Panc1 (cell line): ENCODE measurements around the gene TBKBP1. TPM values are rescaled to one million over a fixed set of nuclear protein-coding genes. Genes with fewer than 3 reads are reported as not detected.

Source experiments
- ATAC-seq: fragments of 200-7000 bp; cut with Tn5 transposase; 2 replicates; pipeline ENCODE4 v1.9.1; 2020; ENCODE audit warnings: mild to moderate bottlenecking, moderate library complexity
- BruUV-seq: library from RNA; stranded (reverse); fragments of 400-500 nt; replicated peaks from 2 replicates; lab custom pipeline; 2021; lab: Mats Ljungman, UMichigan
- CTCF ChIA-PET: fragments of 300-600 bp; sonication (Branson Sonifier 250); formaldehyde crosslinking; loops from one replicate; lab custom pipeline; 2022; ENCODE audit warnings: antibody characterized with exemption; lab: Charles Lee
- POLR2A ChIA-PET: fragments of 300-600 bp; sonication (Branson Sonifier 250); formaldehyde crosslinking; loops from one replicate; lab custom pipeline; 2022; ENCODE audit warnings: antibody characterized with exemption; lab: Charles Lee
- DNase-seq: peaks from one replicate; pipeline ENCODE4 v3.0.0-alpha.2; 2010; ENCODE audit warnings: low read depth, low spot score
- H3K27ac ChIP-seq: 2 replicates; pipeline ENCODE4 v1.5.1; 2011; ENCODE audit warnings: mild to moderate bottlenecking, low read length, inconsistent platforms
- H3K27me3 ChIP-seq: fragments of 200-500 bp; sonication (Bioruptor generic); 2 replicates; pipeline ENCODE4 v1.6.0; 2014; ENCODE audit warnings: low read length, inconsistent platforms; ENCODE audit not compliant: control insufficient read depth, insufficient read depth
- H3K36me3 ChIP-seq: fragments of 200-500 bp; sonication (Bioruptor generic); 2 replicates; pipeline ENCODE4 v1.5.1; 2014; ENCODE audit warnings: inconsistent platforms, mild to moderate bottlenecking, low read length, moderate library complexity; ENCODE audit not compliant: control insufficient read depth, insufficient read depth
- H3K4me1 ChIP-seq: 2 replicates; pipeline ENCODE4 v1.5.1; 2011; ENCODE audit warnings: inconsistent platforms, mild to moderate bottlenecking, low read length, moderate library complexity; ENCODE audit not compliant: control insufficient read depth, insufficient read depth
- H3K4me3 ChIP-seq, 2 experiments: 2 replicates each; pipeline ENCODE4 v1.5.1; 2011 to 2012; ENCODE audit warnings: low read depth in 2 of 2, low read length in 2 of 2, mild to moderate bottlenecking in 2 of 2, inconsistent platforms in 1 of 2, moderate library complexity in 1 of 2
- H3K9me3 ChIP-seq: fragments of 200-500 bp; sonication (Bioruptor generic); 2 replicates; pipeline ENCODE4 v1.5.1; 2014; ENCODE audit warnings: low read depth, mild to moderate bottlenecking, inconsistent platforms, low read length, moderate library complexity; ENCODE audit not compliant: control insufficient read depth, insufficient read depth
- POLR2AphosphoS5 ChIP-seq: IDR thresholded peaks from 2 replicates; pipeline ENCODE4 v1.6.1; 2012; ENCODE audit warnings: mild to moderate bottlenecking, low read depth, low read length, moderate library complexity
- SIN3A ChIP-seq: IDR thresholded peaks from 2 replicates; pipeline ENCODE4 v1.6.1; 2012; ENCODE audit warnings: low read depth, mild to moderate bottlenecking, low read length, moderate library complexity, borderline replicate concordance; ENCODE audit not compliant: insufficient read depth
- TCF7L2 ChIP-seq: IDR thresholded peaks from 2 replicates; pipeline ENCODE4 v1.6.1; 2011; ENCODE audit warnings: mild to moderate bottlenecking, low read depth, low read length, inconsistent platforms
- in situ Hi-C: cut with HindIII; loops from 2 replicates; pipeline ENCODE4 v1.10.0; 2016; ENCODE audit warnings: low sequenced_read_pairs, low pct_unique_long_range_greater_than_20kb
- intact Hi-C: fragments of 100-400 bp; cut with micrococcal nuclease; formaldehyde crosslinking; loops from one replicate; pipeline ENCODE4 v1.10.0; 2022; ENCODE audit not compliant: unreplicated experiment
- total RNA-seq: library from RNA; stranded (reverse); gene quantifications from one replicate; pipeline ENCODE4 v1.2.1, GENCODE V29; 2021; ENCODE audit not compliant: unreplicated experiment
- TF ChIP-seq, protein P1 (sequence below), 2 experiments: IDR thresholded peaks; 2 replicates each; pipeline ENCODE4 v1.6.1; 2011 to 2012; ENCODE audit warnings: low read depth in 2 of 2, control low read depth in 1 of 2, low read length in 1 of 2, mild to moderate bottlenecking in 1 of 2, moderate library complexity in 1 of 2; ENCODE audit not compliant: insufficient read depth in 1 of 2
- TF ChIP-seq, protein P2 (sequence below): fragments of 450-650 bp; IDR thresholded peaks from 2 replicates; pipeline ENCODE4 v1.5.1; 2017; ENCODE audit warnings: mild to moderate bottlenecking

The TBKBP1 gene
- total RNA-seq, 1 experiment from 2014 or later, result 12.0 TPM

DNA sequence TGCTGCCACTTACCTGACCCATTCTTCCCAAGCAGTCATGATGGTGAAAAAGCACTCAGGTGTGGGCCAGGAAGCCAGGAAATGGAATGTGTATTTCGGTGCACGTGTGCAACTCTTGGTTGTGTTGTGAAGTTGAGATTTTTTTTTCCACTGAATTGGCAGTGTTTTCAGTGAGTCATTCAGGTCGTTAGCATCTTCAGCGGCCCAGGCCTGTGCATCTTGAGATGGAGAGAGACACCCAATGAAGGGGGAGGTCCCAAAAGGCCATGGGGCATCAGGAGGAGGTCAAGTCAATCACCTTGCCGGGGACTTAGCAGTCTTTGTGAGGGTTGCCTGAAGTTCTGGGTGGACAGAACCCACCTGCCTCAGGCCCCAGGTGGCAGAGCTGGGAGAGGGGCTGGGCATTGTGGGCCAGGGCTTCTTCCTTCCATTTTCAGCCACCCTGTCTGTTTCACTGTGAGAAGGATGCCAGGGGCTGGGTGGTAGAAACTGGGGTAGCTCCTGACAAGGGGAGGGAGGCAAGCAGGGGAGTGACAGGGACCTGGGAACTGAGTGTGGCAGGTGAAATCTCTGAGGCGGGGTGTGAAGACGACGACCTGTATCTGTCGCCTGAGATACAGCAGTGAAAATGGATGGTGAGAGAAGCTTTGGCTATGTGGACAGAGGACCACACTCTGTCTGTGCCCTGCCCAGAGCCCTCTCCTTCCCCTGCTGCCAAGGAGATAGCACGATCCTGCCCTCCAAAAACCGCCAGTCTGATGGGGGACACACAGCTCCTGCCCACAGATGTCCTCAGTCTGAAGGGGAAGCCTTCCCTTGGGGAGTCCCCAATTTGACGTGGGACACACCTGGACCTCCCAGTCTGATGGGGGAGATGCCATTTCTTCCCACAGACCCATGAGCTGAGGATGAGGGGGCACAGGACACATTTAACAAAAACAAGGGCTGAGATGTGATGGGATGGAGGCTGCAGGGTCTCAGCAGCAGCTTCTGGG lies 11.9 kb downstream of the TBKBP1 start:
- no peaks in the 10 kb centered on the region for H3K36me3 ChIP-seq
- DNase-seq (no peak), ATAC-seq (no peak)
- H3K4me1 ChIP-seq, result no peaks in the 10 kb centered on the region; the same call in 1 of the 2 replicates
- TF ChIP-seq, protein P1, sequence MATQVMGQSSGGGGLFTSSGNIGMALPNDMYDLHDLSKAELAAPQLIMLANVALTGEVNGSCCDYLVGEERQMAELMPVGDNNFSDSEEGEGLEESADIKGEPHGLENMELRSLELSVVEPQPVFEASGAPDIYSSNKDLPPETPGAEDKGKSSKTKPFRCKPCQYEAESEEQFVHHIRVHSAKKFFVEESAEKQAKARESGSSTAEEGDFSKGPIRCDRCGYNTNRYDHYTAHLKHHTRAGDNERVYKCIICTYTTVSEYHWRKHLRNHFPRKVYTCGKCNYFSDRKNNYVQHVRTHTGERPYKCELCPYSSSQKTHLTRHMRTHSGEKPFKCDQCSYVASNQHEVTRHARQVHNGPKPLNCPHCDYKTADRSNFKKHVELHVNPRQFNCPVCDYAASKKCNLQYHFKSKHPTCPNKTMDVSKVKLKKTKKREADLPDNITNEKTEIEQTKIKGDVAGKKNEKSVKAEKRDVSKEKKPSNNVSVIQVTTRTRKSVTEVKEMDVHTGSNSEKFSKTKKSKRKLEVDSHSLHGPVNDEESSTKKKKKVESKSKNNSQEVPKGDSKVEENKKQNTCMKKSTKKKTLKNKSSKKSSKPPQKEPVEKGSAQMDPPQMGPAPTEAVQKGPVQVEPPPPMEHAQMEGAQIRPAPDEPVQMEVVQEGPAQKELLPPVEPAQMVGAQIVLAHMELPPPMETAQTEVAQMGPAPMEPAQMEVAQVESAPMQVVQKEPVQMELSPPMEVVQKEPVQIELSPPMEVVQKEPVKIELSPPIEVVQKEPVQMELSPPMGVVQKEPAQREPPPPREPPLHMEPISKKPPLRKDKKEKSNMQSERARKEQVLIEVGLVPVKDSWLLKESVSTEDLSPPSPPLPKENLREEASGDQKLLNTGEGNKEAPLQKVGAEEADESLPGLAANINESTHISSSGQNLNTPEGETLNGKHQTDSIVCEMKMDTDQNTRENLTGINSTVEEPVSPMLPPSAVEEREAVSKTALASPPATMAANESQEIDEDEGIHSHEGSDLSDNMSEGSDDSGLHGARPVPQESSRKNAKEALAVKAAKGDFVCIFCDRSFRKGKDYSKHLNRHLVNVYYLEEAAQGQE (IDR thresholded peaks at IDR 0.05; ENCODE audit: insufficient read depth in 1 of 2, low read depth in 2 of 2, low read length in 1 of 2), result no peak
- no peak for TF ChIP-seq SIN3A
- TF ChIP-seq POLR2AphosphoS5, result no peak
- no peak for TF ChIP-seq TCF7L2
- TF ChIP-seq, protein P2, sequence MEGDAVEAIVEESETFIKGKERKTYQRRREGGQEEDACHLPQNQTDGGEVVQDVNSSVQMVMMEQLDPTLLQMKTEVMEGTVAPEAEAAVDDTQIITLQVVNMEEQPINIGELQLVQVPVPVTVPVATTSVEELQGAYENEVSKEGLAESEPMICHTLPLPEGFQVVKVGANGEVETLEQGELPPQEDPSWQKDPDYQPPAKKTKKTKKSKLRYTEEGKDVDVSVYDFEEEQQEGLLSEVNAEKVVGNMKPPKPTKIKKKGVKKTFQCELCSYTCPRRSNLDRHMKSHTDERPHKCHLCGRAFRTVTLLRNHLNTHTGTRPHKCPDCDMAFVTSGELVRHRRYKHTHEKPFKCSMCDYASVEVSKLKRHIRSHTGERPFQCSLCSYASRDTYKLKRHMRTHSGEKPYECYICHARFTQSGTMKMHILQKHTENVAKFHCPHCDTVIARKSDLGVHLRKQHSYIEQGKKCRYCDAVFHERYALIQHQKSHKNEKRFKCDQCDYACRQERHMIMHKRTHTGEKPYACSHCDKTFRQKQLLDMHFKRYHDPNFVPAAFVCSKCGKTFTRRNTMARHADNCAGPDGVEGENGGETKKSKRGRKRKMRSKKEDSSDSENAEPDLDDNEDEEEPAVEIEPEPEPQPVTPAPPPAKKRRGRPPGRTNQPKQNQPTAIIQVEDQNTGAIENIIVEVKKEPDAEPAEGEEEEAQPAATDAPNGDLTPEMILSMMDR, result no peak
- CTCF ChIA-PET, result no interaction called here
- in situ Hi-C loops (no loop called here), intact Hi-C loops (no loop called here)
- no peaks in the 10 kb centered on the region for H3K9me3 ChIP-seq
- H3K27ac ChIP-seq, result no peak overlapping the region
- no TSS peak for BruUV-seq
- no peaks in the 10 kb centered on the region for H3K27me3 ChIP-seq
- POLR2A ChIA-PET, result interaction anchor here (0.5 kb wide), 1 partner anchor 55 kb away, joined by 8 read pairs; no protein-coding TSS in a partner anchor
- H3K4me3 ChIP-seq, result no peak overlapping the region

DNA sequence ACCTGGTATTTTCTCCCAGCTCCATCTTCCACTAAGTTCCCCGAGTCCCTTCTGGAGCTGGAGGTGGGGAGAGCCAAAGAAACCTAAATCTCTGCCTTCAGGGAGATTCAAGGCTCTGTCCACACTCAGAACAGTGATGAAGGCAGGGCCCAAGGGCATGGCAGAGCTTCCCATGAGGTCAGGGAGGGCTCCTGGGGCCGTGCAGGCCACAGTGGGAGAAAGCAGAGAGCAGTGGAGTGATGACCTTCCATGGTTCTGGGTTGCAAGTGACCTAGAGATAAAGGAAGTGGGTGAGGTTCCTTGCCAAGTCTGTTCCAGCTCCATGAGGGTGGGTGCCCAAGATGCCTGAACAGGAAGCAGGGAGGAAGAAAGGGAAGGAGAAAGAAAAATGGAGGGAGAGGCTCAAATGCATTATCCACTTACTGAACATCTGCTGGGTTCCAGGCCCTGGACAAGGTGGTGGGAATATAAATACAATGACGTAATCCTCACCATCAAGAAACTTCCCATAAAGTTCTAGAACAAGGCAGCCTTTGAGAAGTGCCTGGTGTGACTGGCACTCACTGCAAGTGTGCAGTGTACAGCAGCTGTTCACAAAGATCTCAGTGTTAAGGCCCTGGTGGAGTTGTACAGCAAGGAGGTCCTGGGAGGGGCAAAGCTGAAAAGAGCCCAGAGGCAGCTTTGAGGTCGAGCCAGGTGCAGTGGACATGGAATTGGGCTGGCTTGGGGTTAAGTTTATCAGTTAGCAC lies 13.3 kb downstream of the TBKBP1 start:
- ChIA-PET POLR2A (interaction anchor here (0.6 kb wide), 1 partner anchor 130 kb away, joined by 3 read pairs; no protein-coding TSS in a partner anchor), CTCF (no interaction called here)
- Histone ChIP-seq H3K9me3 (no peaks in the 10 kb centered on the region), H3K4me3 (no peak overlapping the region), H3K4me1 (no peaks in the 10 kb centered on the region; the same call in 1 of the 2 replicates), H3K36me3 (no peaks in the 10 kb centered on the region), H3K27ac (no peak overlapping the region), H3K27me3 (no peaks in the 10 kb centered on the region; the same call in 1 of the 2 replicates)
- in situ Hi-C loops (no loop called here), intact Hi-C loops (no loop called here)
- ATAC-seq, result no peak
- DNase-seq, result no peak
- no TSS peak for BruUV-seq
- TF ChIP-seq POLR2AphosphoS5 (no peak), SIN3A (no peak)
- TF ChIP-seq, protein P1 (IDR thresholded peaks at IDR 0.05; ENCODE audit: insufficient read depth in 1 of 2, low read depth in 2 of 2, low read length in 1 of 2), result no peak
